AG09309 (cell line): ENCODE data around the gene ARID5B.

ENCODE experiments used
- DNase-seq: peaks from one replicate; pipeline ENCODE4 v3.0.0-alpha.2; 2010; ENCODE audit warnings: low read depth
- H3K4me3 ChIP-seq: 2 replicates; pipeline ENCODE4 v1.5.1; 2011; ENCODE audit warnings: mild to moderate bottlenecking, low read depth, low read length, moderate library complexity; ENCODE audit not compliant: control insufficient read depth
- CTCF ChIP-seq: IDR thresholded peaks from 2 replicates; pipeline ENCODE4 v1.5.1; 2011; ENCODE audit warnings: mild to moderate bottlenecking, low read depth, low read length, inconsistent platforms; ENCODE audit not compliant: insufficient read depth, control insufficient read depth; ENCODE audit errors: missing control alignments

ARID5B gene

GRCh38 chr10:61910894-61911293 lies 9.4 kb downstream of the ARID5B start:
- TF ChIP-seq CTCF: no peak
- H3K4me3 ChIP-seq: no peak overlapping the region
- no peak for DNase-seq

GRCh38 chr10:61911425-61911824 lies 9.9 kb downstream of the ARID5B start:
- DNase-seq: no peak
- TF ChIP-seq CTCF: no peak
- no peak overlapping the region for H3K4me3 ChIP-seq

- H3K4me3 ChIP-seq: no peak overlapping the region
- no peak for DNase-seq
- TF ChIP-seq CTCF: no peak
These were observed 11.5 kb downstream of the ARID5B start for GRCh38 chr10:61912981-61913380.

GRCh38 chr10:61918140-61918539 lies 16.6 kb downstream of the ARID5B start:
- no peak for DNase-seq
- no peak for TF ChIP-seq CTCF
- H3K4me3 ChIP-seq: no peak overlapping the region

- H3K4me3 ChIP-seq: no peak overlapping the region
These were observed 17.5 kb downstream of the ARID5B start for GRCh38 chr10:61918989-61919388.

GRCh38 chr10:61919646-61920215 lies 18.2 kb downstream of the ARID5B start:
- no peak for DNase-seq
- no peak overlapping the region for H3K4me3 ChIP-seq
- TF ChIP-seq CTCF: no peak

More at GRCh38 chr10:61918989-61919388, 17.5 kb downstream of the ARID5B start:
- no peak for DNase-seq
- no peak for TF ChIP-seq CTCF

- TF ChIP-seq CTCF: no peak
- DNase-seq: no peak
- H3K4me3 ChIP-seq: no peak overlapping the region
These were observed 19.6 kb downstream of the ARID5B start for GRCh38 chr10:61921143-61921542.
